OCI-LY1 (cell line): ENCODE measurements around the gene UHMK1.

Source experiments
- CTCF ChIP-seq: fragments of 200-600 bp; sonication (generic), shearing (Covaris generic); IDR thresholded peaks from 2 replicates; pipeline ENCODE4 v1.5.1; 2017; ENCODE audit warnings: mild to moderate bottlenecking, antibody characterized with exemption, low read length, moderate library complexity, mixed read lengths
- EZH2 ChIP-seq: fragments of 200-600 bp; sonication (generic), shearing (Covaris generic); IDR thresholded peaks from 2 replicates; pipeline ENCODE4 v1.8.0; 2017; ENCODE audit warnings: borderline replicate concordance, mixed run types, mild to moderate bottlenecking, antibody characterized with exemption, low read length, moderate library complexity, mixed read lengths

- TF ChIP-seq CTCF (no peak), EZH2 (no peak)
These were observed 22.5 kb upstream of the UHMK1 start for GRCh38 chr1:162475089-162475488.
